ENCODE results near the gene ACAN.

Gene ACAN

DNA sequence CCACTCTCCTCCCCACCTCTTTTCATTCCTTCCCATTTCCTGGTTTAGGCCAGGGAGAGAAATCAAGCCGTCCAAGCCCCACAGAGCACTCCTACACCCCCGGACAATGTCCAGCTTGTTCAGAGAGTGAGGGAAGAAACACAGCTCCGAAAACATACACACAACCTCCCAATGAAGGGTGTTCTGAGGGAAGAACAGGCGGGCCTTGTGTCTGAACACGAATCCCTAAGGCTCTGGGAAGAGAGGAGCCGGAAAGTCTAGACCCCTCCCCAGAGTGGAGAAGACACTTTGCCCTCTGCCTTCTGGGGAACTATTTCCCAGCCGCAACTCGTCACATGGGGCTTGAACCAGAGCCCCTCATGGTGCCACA lies 30.5 kb downstream of the ACAN start:
- DNase-seq, result no peak
- no peak overlapping the region for H3K4me3 ChIP-seq (ENCODE audit: low read depth, low read length)
- TF ChIP-seq, protein P1, sequence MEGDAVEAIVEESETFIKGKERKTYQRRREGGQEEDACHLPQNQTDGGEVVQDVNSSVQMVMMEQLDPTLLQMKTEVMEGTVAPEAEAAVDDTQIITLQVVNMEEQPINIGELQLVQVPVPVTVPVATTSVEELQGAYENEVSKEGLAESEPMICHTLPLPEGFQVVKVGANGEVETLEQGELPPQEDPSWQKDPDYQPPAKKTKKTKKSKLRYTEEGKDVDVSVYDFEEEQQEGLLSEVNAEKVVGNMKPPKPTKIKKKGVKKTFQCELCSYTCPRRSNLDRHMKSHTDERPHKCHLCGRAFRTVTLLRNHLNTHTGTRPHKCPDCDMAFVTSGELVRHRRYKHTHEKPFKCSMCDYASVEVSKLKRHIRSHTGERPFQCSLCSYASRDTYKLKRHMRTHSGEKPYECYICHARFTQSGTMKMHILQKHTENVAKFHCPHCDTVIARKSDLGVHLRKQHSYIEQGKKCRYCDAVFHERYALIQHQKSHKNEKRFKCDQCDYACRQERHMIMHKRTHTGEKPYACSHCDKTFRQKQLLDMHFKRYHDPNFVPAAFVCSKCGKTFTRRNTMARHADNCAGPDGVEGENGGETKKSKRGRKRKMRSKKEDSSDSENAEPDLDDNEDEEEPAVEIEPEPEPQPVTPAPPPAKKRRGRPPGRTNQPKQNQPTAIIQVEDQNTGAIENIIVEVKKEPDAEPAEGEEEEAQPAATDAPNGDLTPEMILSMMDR (IDR thresholded peaks at IDR 0.05; ENCODE audit: low read depth, low read length), result no peak
- no peaks in the 10 kb centered on the region for H3K36me3 ChIP-seq
- no peaks in the 10 kb centered on the region for H3K9me3 ChIP-seq
- H3K27me3 ChIP-seq, result no peaks in the 10 kb centered on the region; the same call in 1 of the 2 replicates
- H3K4me1 ChIP-seq, result no peaks in the 10 kb centered on the region

DNA sequence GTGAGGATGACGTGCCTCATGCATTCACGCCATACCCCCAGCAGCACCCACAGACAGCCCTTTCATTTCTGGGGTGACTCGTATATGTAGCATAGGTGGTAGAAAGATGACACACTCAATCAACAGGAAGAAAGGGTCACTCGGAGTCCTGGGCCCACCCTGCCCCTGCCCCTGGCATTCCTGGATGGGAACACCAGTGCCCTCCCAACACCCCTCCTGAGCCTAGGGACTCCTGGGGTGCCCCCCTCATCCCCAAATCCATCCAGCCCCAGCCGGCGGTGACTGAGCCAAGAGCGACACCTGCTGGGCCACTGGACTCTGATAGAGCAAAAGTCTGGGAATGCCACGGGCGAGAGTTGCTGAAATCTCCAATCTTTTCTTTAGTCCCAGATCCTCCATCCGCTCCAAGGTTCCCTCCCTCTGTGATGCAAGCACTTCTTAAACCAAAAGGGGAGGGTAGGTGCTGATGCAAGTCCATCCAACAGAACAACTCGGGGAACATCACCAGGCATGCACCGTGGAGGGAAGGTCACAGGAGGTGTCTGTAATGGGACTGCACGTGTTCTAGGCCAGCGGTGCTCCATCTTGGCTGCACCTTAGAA lies 31.1 kb downstream of the ACAN start:
- TF ChIP-seq, protein P1 (IDR thresholded peaks at IDR 0.05; ENCODE audit: low read depth, low read length), result peak; percentile 75
- DNase-seq, result peak; percentile 51
- Histone ChIP-seq H3K4me1 (no peaks in the 10 kb centered on the region), H3K4me3 (ENCODE audit: low read depth, low read length) (no peak overlapping the region), H3K36me3 (no peaks in the 10 kb centered on the region), H3K27me3 (no peaks in the 10 kb centered on the region; the same call in 1 of the 2 replicates), H3K9me3 (no peaks in the 10 kb centered on the region)

DNA sequence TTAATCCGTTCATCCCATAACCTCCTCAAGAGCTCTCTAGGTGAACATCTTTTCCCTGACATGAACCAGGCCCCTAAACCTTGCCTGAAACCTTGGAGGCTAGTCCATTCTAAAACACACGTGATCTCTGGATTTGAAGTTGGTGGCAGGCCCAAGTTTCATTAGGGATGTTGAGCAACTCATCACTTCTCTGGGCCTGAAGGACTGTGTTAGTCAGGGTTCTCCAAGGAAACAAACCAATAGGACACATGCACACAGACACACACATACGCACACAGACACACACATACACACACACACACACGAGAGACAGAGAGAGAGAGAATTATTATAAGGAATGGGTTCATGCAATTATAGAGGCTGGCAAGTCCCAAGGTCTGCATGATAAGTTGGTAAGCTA lies 31.9 kb downstream of the ACAN start:
- Histone ChIP-seq H3K9me3 (no peaks in the 10 kb centered on the region), H3K4me3 (ENCODE audit: low read depth, low read length) (no peak overlapping the region), H3K27me3 (no peaks in the 10 kb centered on the region; the same call in 1 of the 2 replicates), H3K4me1 (no peaks in the 10 kb centered on the region), H3K36me3 (no peaks in the 10 kb centered on the region)
- DNase-seq, result no peak
- TF ChIP-seq, protein P1 (IDR thresholded peaks at IDR 0.05; ENCODE audit: low read depth, low read length), result no peak

DNA sequence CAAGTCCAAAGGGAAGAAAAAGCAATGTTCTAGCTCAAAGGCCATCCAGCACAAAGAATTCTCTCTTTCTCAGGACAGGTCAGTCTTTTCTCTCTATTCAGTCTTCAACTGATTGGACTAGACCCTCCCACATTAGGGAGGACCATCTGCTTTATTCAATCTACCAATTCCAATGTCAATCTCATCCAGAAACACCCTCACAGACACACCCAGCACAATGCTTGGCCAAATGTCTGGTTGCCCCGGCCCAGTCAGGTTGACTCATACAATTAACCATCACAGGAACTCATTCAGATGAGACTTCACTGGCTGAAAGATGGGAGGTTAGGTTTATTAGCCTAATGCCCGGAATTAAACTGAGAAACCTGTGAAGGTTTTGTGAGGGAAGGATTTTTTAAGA lies 32.4 kb downstream of the ACAN start:
- Histone ChIP-seq H3K36me3 (no peaks in the 10 kb centered on the region), H3K27me3 (no peaks in the 10 kb centered on the region; the same call in 1 of the 2 replicates), H3K4me1 (no peaks in the 10 kb centered on the region), H3K9me3 (no peaks in the 10 kb centered on the region), H3K4me3 (ENCODE audit: low read depth, low read length) (no peak overlapping the region)
- TF ChIP-seq, protein P1 (IDR thresholded peaks at IDR 0.05; ENCODE audit: low read depth, low read length), result no peak
- no peak for DNase-seq

DNA sequence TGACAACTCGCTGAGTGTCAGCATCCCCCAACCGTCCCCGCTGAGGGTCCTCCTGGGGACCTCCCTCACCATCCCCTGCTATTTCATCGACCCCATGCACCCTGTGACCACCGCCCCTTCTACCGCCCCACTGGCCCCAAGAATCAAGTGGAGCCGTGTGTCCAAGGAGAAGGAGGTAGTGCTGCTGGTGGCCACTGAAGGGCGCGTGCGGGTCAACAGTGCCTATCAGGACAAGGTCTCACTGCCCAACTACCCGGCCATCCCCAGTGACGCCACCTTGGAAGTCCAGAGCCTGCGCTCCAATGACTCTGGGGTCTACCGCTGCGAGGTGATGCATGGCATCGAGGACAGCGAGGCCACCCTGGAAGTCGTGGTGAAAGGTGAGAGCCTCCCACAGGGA lies 35.4 kb downstream of the ACAN start:
- H3K9me3 ChIP-seq, result no peaks in the 10 kb centered on the region
- TF ChIP-seq, protein P1 (IDR thresholded peaks at IDR 0.05; ENCODE audit: low read depth, low read length), result no peak
- no peaks in the 10 kb centered on the region; the same call in 1 of the 2 replicates for H3K27me3 ChIP-seq
- no peak overlapping the region for H3K4me3 ChIP-seq (ENCODE audit: low read depth, low read length)
- DNase-seq, result no peak
- no peaks in the 10 kb centered on the region for H3K36me3 ChIP-seq
- H3K4me1 ChIP-seq, result no peaks in the 10 kb centered on the region

DNA sequence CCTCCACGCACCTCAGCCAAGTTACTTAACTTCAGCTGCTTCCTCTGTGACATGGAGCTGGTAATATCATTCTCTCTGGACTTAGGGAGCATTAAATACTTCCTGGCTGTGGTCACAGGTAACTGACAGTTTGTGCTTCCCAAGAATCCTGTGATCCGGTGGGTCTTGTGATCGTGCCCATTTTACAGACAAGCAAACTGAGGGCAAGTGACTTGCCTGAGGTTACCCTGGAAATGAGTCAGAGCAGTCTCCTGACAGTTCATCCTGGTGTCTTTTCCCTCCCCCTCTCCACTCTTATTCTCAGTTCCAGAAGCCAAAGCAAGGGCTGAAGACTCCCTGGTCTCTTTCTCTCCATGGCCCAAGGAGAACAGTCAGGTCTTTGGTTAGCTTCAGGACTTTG lies 35.9 kb downstream of the ACAN start:
- Histone ChIP-seq H3K36me3 (no peaks in the 10 kb centered on the region), H3K27me3 (no peaks in the 10 kb centered on the region; the same call in 1 of the 2 replicates), H3K4me3 (ENCODE audit: low read depth, low read length) (no peak overlapping the region), H3K9me3 (no peaks in the 10 kb centered on the region), H3K4me1 (no peaks in the 10 kb centered on the region)
- DNase-seq, result no peak
- TF ChIP-seq, protein P1 (IDR thresholded peaks at IDR 0.05; ENCODE audit: low read depth, low read length), result no peak
